Head of caudate nucleus (tissue), 42 donors: ENCODE data around the gene ME2.
"Not testable (repeated sequence)": the region's sequence is repeated elsewhere in the genome, so short reads cannot be mapped to it uniquely, and the experiment has no call there.

Experiments used
- DNase-seq, 42 donors: peaks; one replicate each; pipeline versions ENCODE4 v3.0.0 to v3.0.0-alpha.2; 2020 to 2021; ENCODE audit warnings: mixed read lengths in 7 of 42
- intact Hi-C: fragments of 100-400 bp; cut with DNase I; formaldehyde crosslinking; loops from one replicate; pipeline ENCODE4 v1.15.0; 2022

Gene ME2

DNA sequence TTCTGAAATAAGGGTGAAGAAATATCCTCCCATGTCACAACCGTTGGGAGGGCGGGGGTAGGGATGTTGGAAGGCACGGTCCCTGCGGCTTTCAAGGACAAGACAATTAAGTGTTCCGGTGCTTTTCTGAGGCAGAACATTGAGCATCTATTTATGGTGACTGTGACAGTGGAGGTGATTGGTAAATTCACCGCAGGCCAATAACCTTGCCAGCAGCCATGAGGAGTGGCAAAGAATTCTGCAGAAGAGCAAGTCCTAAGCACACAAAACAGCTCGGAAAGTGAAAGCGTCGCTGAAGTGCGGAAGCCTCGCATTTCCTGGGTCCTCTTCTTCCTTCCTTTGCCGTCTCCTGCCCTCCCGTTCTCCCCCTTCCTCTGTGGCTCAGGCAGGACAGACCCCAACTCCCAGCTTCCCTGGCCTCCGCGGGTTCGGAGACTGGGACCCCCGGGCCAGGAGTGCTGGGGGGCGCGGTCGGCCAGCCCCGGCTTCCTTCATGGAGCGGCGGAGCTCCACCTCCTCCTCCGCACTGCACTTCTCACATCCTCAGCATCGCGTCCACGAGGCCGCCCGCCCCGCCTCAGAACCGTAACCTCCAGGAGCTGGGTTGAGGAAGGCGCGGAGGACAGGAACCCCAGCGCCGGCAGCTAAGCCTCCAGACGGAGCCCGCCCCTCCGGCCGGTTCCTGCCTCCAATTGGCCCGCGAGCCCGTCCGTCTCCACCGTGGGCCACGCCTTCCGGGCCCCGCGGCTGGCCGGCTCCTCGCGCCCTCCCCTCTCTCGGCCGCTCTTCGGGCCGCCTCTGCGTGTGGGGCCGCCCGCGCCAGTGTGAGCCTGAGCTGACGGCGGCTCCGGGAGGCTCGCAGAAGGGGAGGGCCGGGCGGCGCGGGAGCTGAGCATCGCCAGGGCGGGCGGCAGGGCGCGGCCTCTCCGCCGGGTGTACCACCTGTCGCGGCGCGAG, at the start of gene ME2:
Gene ME2 (plus strand): TSS at position 774 of the 957 bp plus-strand sequence. CDS start 16,703 bp downstream, outside the sequence.
- peak; percentile 80 to 98 (median 95) for DNase-seq
- intact Hi-C loops: loop anchor here (5.0 to 10.0 kb wide), 4 partner anchors 56 to 319 kb away; partner anchors contain the start of genes ELAC1, MEX3C, MRO and SMAD4

DNA sequence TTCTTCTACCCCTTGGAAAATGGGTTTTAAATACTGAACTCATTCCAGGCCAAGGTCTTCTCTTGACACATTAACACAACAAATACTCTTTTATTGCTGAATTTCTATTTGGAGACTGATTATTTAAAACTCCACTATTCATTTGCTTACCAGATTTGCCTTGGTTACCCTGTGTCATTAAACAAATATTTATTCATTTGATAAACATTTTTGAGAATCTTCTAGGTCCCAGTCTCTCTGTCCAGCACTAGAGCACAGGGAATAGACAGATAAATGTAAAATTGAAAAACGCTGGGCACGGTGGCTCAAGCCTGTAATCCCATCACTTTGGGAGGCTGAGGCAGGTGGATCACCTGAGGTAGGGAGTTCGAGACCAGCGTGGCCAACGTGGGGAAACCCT, 49.3 kb upstream of the ME2 start:
- intact Hi-C loops: loop anchor here (10.0 kb wide), 1 partner anchor 135 kb away; the partner anchor contains the start of gene ELAC1
- no peak for DNase-seq

GRCh38 chr18:50830544-50830943, 48.4 kb upstream of the ME2 start:
- intact Hi-C loops: no loop called here
- peak in 8 of 42 donors; percentile 6 to 36 (median 20) for DNase-seq

DNA sequence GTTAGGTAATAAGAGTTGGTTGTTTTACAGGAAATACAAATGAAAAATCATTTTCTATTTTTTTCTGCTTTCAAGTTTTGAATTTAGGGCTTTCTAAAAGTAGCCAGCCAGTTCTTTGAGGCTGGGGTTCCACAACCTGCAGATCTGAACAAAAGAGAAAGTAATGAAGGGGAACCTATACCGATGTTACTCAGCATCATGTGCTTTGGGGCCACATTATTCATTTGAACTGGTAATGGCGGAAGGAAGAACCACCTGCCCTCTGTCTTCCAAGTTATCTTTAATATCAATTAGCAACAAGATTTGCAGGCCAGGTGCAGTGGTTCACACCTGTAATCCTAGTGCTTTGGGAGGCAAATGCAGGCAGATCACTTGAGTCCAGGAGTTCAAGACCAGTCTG, 46.2 kb upstream of the ME2 start:
- no peak for DNase-seq
- intact Hi-C loops: no loop called here

DNA sequence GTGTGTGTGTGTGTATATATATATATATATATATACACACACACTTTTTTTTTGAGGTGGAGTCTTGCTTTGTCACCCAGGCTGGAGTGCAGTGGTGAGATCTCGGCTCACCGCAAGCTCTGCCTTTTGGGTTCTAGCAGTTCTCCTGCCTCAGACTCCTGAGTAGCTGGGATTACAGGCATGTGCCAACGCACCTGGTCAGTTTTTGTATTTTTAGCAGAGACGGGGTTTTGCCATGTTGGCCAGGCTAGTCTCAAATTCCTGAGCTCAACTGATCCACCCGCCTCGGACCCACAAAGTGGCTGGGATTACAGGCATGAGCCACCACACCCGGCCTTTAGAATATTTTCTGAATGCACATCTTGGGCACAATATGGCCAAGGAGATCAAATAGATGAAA, 45.4 kb upstream of the ME2 start:
- intact Hi-C loops: not testable (repeated sequence)

GRCh38 chr18:50836521-50836957, 42.4 kb upstream of the ME2 start:
- intact Hi-C loops: no loop called here
- DNase-seq: peak in 1 of 42 donors; percentile 2

More for the DNA sequence above, 45.4 kb upstream of the ME2 start:
- DNase-seq: not testable (repeated sequence)

- no peak for DNase-seq
- intact Hi-C loops: no loop called here
Measured at GRCh38 chr18:50839341-50839740, 39.6 kb upstream of the ME2 start.

GRCh38 chr18:50839996-50840395, 38.9 kb upstream of the ME2 start:
- DNase-seq: no peak
- intact Hi-C loops: no loop called here

GRCh38 chr18:50842846-50843245, 36.1 kb upstream of the ME2 start:
- intact Hi-C loops: no loop called here
- DNase-seq: no peak

DNA sequence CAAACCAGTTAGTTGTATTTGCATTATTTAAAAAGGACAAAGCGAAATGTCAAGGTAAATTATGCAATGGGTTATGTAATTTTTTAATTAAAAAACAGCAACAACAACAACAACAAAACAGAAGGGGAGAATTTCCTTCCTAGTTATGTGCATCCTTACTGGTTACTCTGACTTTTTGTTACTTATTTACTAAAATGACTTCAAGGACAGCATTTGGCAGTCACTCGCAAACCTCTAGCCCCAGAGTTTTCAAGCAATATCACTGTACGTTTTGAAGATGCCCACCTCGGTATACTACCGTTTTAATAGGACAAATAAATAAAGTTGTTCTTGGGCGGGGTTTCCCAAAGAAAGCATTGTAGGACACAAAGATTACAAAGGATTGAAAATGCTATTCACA, 34.4 kb upstream of the ME2 start:
- intact Hi-C loops: no loop called here
- DNase-seq: no peak

- DNase-seq: no peak
- intact Hi-C loops: no loop called here
Measured at GRCh38 chr18:50844960-50845359, 34.0 kb upstream of the ME2 start.

DNA sequence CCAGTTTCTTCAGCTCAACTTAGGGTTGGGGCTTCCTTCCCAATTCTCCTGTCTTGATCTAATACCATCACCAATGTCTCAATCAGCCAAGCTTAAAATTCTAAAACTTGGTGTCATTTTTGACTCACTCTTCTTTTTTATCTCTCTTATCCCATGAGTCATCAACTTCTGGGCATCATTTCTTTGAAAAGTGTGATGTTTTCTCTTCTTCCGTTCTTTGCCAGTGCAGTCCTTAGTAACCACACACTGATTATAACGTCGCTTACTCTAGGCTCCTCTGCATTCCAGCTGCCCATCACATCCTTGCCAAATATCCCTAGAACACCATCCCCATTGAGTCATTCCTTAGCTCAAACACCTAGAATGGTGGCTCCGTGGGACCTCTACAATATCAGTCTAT, 31.7 kb upstream of the ME2 start:
- intact Hi-C loops: no loop called here
- DNase-seq: no peak

- intact Hi-C loops: no loop called here
- DNase-seq: no peak
Measured at GRCh38 chr18:50848061-50848551, 30.8 kb upstream of the ME2 start.

DNA sequence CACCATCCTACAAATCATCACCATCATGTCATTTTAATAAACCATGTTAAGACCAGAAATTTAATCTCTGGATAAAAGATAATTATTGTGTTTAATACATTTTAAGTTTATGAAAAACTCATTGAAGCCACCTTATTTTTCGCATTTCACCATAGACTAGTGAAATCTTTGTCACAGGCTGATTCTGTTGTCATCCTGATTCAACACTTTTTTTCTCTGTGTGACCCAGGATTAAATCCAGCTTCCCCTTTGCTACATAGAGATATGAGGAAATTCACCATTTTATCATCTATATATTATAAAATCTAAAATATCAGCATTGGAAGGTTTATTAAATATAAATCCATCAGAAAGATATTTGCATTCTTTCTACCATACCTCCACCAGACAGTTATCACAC, 29.9 kb upstream of the ME2 start:
- DNase-seq: no peak
- intact Hi-C loops: no loop called here

- no peak for DNase-seq
- intact Hi-C loops: no loop called here
Measured at GRCh38 chr18:50849419-50849821, 29.5 kb upstream of the ME2 start.

DNA sequence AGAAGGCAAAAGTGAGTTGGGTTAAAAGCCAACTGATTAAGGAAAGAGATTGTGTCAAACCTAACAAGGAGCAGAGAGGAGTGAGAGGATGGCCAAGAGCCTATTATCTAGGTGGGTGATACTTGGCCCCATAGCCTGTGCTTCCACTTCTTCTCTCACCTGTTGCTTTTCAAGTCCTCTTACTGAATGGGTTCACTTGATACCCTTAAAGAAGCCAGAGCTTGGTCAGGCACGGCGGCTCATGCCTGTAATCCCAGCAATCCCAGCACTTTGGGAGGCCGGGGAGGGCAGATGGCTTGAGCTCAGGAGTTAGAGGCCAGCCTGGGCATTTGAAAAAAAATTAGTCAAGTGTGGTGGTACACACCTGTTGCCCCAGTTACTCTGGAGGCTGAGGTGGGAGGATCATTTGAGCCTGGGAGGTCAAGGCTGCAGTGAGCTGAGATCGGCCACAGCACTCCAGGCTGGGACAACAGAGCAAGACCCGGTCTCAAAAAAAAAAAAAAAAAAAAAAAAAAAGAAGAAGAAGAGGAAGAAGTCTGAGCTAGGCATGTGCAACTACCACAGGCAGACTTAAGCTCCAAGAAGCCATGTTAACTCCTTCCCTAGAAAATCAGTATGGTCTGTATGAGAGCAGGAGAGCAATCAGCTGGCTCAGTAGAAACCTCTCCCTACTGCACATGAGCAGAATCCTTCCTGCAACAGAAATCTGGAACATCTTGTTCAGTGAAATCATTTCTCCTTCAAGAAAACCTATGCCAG, 28.4 kb upstream of the ME2 start:
- no peak for DNase-seq
- intact Hi-C loops: no loop called here

- intact Hi-C loops: no loop called here
Measured at GRCh38 chr18:50853863-50854271, 25.1 kb upstream of the ME2 start.

DNA sequence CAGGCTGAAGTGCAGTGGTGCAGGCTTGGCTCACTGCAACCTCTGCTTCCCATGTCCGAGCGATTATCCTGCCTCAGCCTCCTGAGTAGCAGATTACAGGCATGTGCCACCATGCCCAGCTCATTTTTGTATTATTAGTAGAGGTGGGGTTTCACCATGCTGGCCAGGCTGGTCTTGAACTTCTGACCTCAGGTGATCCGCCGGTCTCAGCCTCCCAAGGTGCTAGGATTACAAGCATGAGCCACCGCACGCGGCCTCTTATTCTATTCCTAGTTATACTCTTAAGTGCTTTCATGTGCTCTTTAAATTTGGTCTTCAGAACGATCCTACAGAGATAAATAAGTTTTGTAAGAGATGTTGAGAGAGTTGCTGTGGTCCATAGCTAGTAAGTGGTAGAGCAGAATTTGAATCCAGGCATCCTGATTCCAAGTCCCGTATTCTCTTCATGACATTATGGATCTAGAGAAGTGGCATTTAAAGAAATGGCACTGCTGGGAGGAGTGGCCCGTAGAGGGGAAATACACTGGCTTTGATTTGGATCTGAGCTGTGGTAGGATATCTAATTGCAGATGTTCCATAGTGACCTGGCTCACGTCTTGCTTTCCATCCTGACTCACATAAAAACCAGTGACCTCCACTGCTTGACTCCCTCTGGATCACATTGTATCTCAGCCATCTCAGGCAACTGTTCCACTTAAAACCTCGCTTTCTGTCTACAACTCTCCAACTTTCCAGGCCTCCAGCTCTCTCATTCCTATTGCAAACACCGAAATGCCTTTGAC, 22.8 kb upstream of the ME2 start:
- intact Hi-C loops: no loop called here
- DNase-seq: no peak

More at GRCh38 chr18:50853863-50854271, 25.1 kb upstream of the ME2 start:
- peak in 3 of 42 donors; percentile 7 to 21 (median 13) for DNase-seq

GRCh38 chr18:50857166-50857565, 21.8 kb upstream of the ME2 start:
- intact Hi-C loops, DNase-seq: not testable (repeated sequence)
